ENCODE results near the gene TENT5C. TPM values are rescaled to one million over a fixed set of nuclear protein-coding genes. Genes with fewer than 3 reads are reported as not detected.

The TENT5C gene
- total and polyA plus RNA-seq, 7 experiments from 2014 or later = 0.91 to 47.0 (median 3.9) TPM

- Mint-ChIP-seq H3K9me3 (no peaks in the 10 kb centered on the region), H3K4me1 (peaks cover 0 to 25% (median 4%) of the 10 kb centered on the region in 7 donors), H3K27ac (no peak overlapping the region), H3K4me3 (no peak overlapping the region), H3K36me3 (no peaks in the 10 kb centered on the region), H3K27me3 (peaks cover 0 to 28% (median 0%) of the 10 kb centered on the region in 5 donors)
- ATAC-seq (no peak), DNase-seq (no peak)
- H3K27me3 ChIP-seq (ENCODE audit: control insufficient read depth in 2 of 2, insufficient read depth in 2 of 2, low read length in 2 of 2) = no peaks in the 10 kb centered on the region
- H3K4me3 ChIP-seq (ENCODE audit: low read length) = no peak overlapping the region
- no peak overlapping the region for H3K27ac ChIP-seq (ENCODE audit: low read depth, low read length)
- no peaks in the 10 kb centered on the region for H3K36me3 ChIP-seq (ENCODE audit: control insufficient read depth in 2 of 3, insufficient read depth in 3 of 3, low read length in 3 of 3)
- intact Hi-C loops (cut with micrococcal nuclease) = loop anchor here in 1 of 2 donors (10.0 kb wide), 1 partner anchor 221 kb away; no protein-coding TSS in a partner anchor
- peaks cover 0 to 5% of the 10 kb centered on the region in 2 donors for H3K4me1 ChIP-seq (ENCODE audit: control insufficient read depth in 2 of 2, insufficient read depth in 2 of 2, low read length in 2 of 2)
- ChIA-PET CTCF (interaction anchor here (0.9 to 10.2 kb wide), 9 partner anchors 8 to 144 kb away, joined by 3 to 118 read pairs (median 4); partner anchors contain the start of gene TENT5C), POLR2A (interaction anchor here (1.3 kb wide), 1 partner anchor 66 kb away, joined by 3 read pairs; no protein-coding TSS in a partner anchor)
- H3K9me3 ChIP-seq (ENCODE audit: control insufficient read depth in 2 of 3, low read length in 3 of 3) = no peaks in the 10 kb centered on the region
These were observed 67.6 kb downstream of the TENT5C start for GRCh38 chr1:117673405-117673804.

- ATAC-seq = peak; percentile 80
- intact Hi-C loops (cut with micrococcal nuclease) = loop anchor here (1.0 to 10.0 kb wide), 10 partner anchors 10 to 220 kb away; partner anchors contain the start of gene TENT5C (in 1 of the 2)
These were observed 68.9 kb downstream of the TENT5C start for GRCh38 chr1:117674521-117675400.

DNA sequence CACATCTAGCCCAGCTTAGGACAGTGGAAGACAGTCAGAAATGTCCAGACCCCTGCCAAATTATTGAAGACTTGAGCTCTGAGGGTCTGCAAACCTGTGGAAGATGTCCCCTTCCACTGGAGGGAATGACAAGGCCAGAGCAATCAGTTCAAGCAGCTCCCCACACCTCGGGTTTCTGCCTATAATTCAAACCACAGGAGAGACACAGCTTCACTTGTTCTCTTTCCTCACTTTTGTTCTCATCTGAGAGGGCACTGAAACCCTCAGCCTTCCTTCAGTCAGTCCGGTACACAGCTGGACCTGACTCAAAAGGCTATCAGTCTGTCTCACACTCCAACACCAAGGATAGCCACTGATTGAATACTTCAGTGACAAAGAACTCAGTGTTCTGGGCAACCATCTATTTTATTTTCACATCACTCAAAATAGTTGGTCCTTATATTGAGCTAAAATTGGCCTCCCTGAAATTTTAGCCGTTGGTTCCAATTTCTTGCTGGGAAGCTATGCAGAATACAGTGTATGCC lies 70.1 kb downstream of the TENT5C start:
- Mint-ChIP-seq H3K9me3 (no peaks in the 10 kb centered on the region), H3K4me3 (no peak overlapping the region), H3K27ac (no peak overlapping the region), H3K27me3 (peaks cover 0 to 28% (median 0%) of the 10 kb centered on the region in 5 donors), H3K4me1 (peaks cover 0 to 25% (median 4%) of the 10 kb centered on the region in 7 donors), H3K36me3 (no peaks in the 10 kb centered on the region)
- H3K4me3 ChIP-seq (ENCODE audit: low read length) = no peak overlapping the region
- POLR2A ChIA-PET = interaction anchor here (2.5 kb wide), 1 partner anchor 69 kb away, joined by 12 read pairs; the partner anchor contains the start of gene TENT5C
- H3K27ac ChIP-seq (ENCODE audit: low read depth, low read length) = no peak overlapping the region
- CTCF ChIA-PET = interaction anchor here (1.4 to 10.2 kb wide), 4 partner anchors 51 to 163 kb away, joined by 3 to 118 read pairs (median 5); no protein-coding TSS in a partner anchor
- H3K9me3 ChIP-seq (ENCODE audit: control insufficient read depth in 2 of 3, low read length in 3 of 3) = no peaks in the 10 kb centered on the region
- H3K4me1 ChIP-seq (ENCODE audit: control insufficient read depth in 2 of 2, insufficient read depth in 2 of 2, low read length in 2 of 2) = peaks cover 0 to 5% of the 10 kb centered on the region in 2 donors
- DNase-seq (no peak), ATAC-seq (no peak)
- H3K27me3 ChIP-seq (ENCODE audit: control insufficient read depth in 2 of 2, insufficient read depth in 2 of 2, low read length in 2 of 2) = no peaks in the 10 kb centered on the region
- intact Hi-C loops (cut with micrococcal nuclease) = loop anchor here (2.0 to 10.0 kb wide), 3 partner anchors 69 to 219 kb away; partner anchors contain the start of gene TENT5C (in 1 of the 2)
- no peaks in the 10 kb centered on the region for H3K36me3 ChIP-seq (ENCODE audit: control insufficient read depth in 2 of 3, insufficient read depth in 3 of 3, low read length in 3 of 3)

More at GRCh38 chr1:117674521-117675400, 68.9 kb downstream of the TENT5C start:
- peaks cover 0 to 32% (median 0%) of the 10 kb centered on the region in 5 donors for H3K27me3 Mint-ChIP-seq
- Histone ChIP-seq H3K9me3 (ENCODE audit: control insufficient read depth in 2 of 3, low read length in 3 of 3) (no peaks in the 10 kb centered on the region), H3K36me3 (ENCODE audit: control insufficient read depth in 2 of 3, insufficient read depth in 3 of 3, low read length in 3 of 3) (no peaks in the 10 kb centered on the region), H3K4me1 (ENCODE audit: control insufficient read depth in 2 of 2, insufficient read depth in 2 of 2, low read length in 2 of 2) (peaks cover 0 to 5% of the 10 kb centered on the region in 2 donors), H3K27ac (ENCODE audit: low read depth, low read length) (no peak overlapping the region), H3K4me3 (ENCODE audit: low read length) (no peak overlapping the region), H3K27me3 (ENCODE audit: control insufficient read depth in 2 of 2, insufficient read depth in 2 of 2, low read length in 2 of 2) (no peaks in the 10 kb centered on the region)
- peak overlapping the region in 3 of 9 donors; percentile 53 to 68 (median 65) for H3K27ac Mint-ChIP-seq
- H3K4me3 Mint-ChIP-seq = no peak overlapping the region
- peak in 7 of 9 donors; percentile 52 to 67 (median 58) for DNase-seq
- H3K4me1 Mint-ChIP-seq = peaks cover 0 to 25% (median 4%) of the 10 kb centered on the region in 7 donors
- no peaks in the 10 kb centered on the region for H3K36me3 Mint-ChIP-seq
- POLR2A ChIA-PET = interaction anchor here (0.7 to 2.5 kb wide), 4 partner anchors 65 to 155 kb away, joined by 3 to 12 read pairs (median 3); partner anchors contain the start of gene TENT5C
- no peaks in the 10 kb centered on the region for H3K9me3 Mint-ChIP-seq
- CTCF ChIA-PET = interaction anchor here (0.7 to 10.2 kb wide), 16 partner anchors 10 to 163 kb away, joined by 3 to 118 read pairs (median 4); partner anchors contain the start of gene TENT5C

DNA sequence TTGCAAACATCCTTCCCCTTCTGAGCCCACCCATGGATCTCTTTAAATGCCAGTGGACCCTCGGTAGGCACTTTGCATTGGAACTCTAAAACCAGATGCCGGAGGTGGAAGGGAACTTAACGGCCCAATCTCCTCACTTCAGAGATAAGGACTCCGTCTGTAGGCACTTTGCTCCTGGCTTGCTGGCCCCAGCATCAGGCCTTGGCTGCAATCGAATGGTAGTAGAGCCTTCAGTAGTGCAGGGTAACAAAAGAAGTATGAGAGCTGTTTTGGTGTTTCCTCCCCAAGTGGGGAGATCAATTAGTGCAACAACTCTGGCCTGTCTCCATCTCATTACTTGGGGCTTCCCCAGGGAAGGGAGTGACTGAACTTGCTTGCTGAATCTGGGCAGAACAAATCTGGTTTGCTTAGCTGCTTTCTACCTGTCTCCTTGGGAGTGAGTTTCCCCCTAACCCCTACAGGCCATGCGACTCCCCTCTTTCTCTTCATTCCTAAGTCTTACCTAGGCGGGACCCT lies 70.8 kb downstream of the TENT5C start:
- H3K27ac Mint-ChIP-seq = no peak overlapping the region
- peaks cover 0 to 28% (median 0%) of the 10 kb centered on the region in 5 donors for H3K27me3 Mint-ChIP-seq
- peaks cover 0 to 5% of the 10 kb centered on the region in 2 donors for H3K4me1 ChIP-seq (ENCODE audit: control insufficient read depth in 2 of 2, insufficient read depth in 2 of 2, low read length in 2 of 2)
- no peak for ATAC-seq
- ChIA-PET POLR2A (interaction anchor here (2.5 kb wide), 1 partner anchor 70 kb away, joined by 12 read pairs; the partner anchor contains the start of gene TENT5C), CTCF (interaction anchor here (0.6 to 10.2 kb wide), 5 partner anchors 22 to 164 kb away, joined by 3 to 118 read pairs (median 3); no protein-coding TSS in a partner anchor)
- intact Hi-C loops (cut with micrococcal nuclease) = loop anchor here in 1 of 2 donors (10.0 kb wide), 1 partner anchor 218 kb away; no protein-coding TSS in a partner anchor
- H3K9me3 ChIP-seq (ENCODE audit: control insufficient read depth in 2 of 3, low read length in 3 of 3) = no peaks in the 10 kb centered on the region
- peaks cover 0 to 29% (median 4%) of the 10 kb centered on the region in 7 donors for H3K4me1 Mint-ChIP-seq
- H3K4me3 ChIP-seq (ENCODE audit: low read length) = no peak overlapping the region
- no peak for DNase-seq
- no peak overlapping the region for H3K27ac ChIP-seq (ENCODE audit: low read depth, low read length)
- no peak overlapping the region for H3K4me3 Mint-ChIP-seq
- no peaks in the 10 kb centered on the region for H3K36me3 Mint-ChIP-seq
- H3K9me3 Mint-ChIP-seq = no peaks in the 10 kb centered on the region
- H3K36me3 ChIP-seq (ENCODE audit: control insufficient read depth in 2 of 3, insufficient read depth in 3 of 3, low read length in 3 of 3) = no peaks in the 10 kb centered on the region
- no peaks in the 10 kb centered on the region for H3K27me3 ChIP-seq (ENCODE audit: control insufficient read depth in 2 of 2, insufficient read depth in 2 of 2, low read length in 2 of 2)

Other genes starting within 250 kb of the TENT5C start
- gene MAN1A2, start 238.6 kb upstream of the TENT5C start, total RNA-seq = 10 to 100 TPM; 40.4 to 63.4 (median 47.1) TPM
- 10 to 100 TPM; 10.5 to 20.9 TPM for gene MAN1A2, start 238.6 kb upstream of the TENT5C start, polyA plus RNA-seq